ENCODE results near the gene CGN. TPM values are rescaled to one million over a fixed set of nuclear protein-coding genes. Genes with fewer than 3 reads are reported as not detected.
"Not testable (repeated sequence)": the region's sequence is repeated elsewhere in the genome, so short reads cannot be mapped to it uniquely, and the experiment has no call there.

CGN gene
- total RNA-seq, 2 donors from 2014 or later, result 2.3 TPM; not detected in 1

DNA sequence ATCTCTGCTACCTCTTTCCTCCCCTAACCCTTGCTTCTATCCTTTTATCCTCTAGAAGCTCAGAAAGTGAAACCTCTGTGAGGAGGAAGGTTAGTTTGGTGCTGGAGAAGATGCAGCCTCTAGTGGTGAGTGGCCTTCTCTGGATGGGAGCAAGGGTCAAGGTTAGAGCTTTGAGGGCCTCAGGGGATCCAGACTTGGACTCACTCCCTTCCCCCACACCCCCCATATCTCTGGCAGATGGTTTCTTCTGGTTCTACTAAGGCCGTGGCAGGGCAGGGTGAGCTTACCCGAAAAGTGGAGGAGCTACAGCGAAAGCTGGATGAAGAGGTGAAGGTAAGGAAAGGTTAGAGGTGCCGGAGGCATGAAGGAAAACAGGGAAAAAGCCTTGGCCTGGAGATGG, 9.2 kb downstream of the CGN start:
- Histone ChIP-seq H3K4me3 (no peak overlapping the region), H3K9me3 (no peaks in the 10 kb centered on the region), H3K27me3 (replicated peaks; ENCODE audit: insufficient read depth) (no peaks in the 10 kb centered on the region), H3K27ac (no peak overlapping the region), H3K4me1 (ENCODE audit: control insufficient read depth in 1 of 2, low read depth in 2 of 2) (no peaks in the 10 kb centered on the region), H3K36me3 (no peaks in the 10 kb centered on the region)
- ATAC-seq (ENCODE audit: insufficient number of reproducible peaks, low FRiP score, low read depth) (no peak), DNase-seq (ENCODE audit: low spot score) (no peak)
- TF ChIP-seq CTCF (IDR thresholded peaks at IDR 0.05), result no peak

DNA sequence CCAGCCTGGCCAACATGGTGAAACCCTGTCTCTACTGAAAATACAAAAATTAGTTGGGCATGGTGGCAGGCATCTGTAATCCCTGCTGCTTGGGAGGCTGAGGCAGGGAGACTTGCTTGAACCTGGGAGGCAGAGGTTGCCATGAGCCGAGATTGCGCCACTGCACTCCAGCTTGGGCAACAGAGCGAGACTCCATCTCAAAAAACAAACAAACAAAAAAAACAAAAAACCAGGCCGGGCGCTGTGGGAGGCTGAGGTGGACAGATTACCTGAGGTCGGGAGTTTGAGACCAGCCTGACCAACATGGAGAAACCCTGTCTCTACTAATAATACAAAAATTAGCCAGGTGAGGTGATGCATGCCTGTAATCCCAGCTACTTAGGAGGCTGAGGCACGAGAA, 11.2 kb downstream of the CGN start:
- H3K27me3 ChIP-seq (replicated peaks; ENCODE audit: insufficient read depth); H3K9me3 ChIP-seq; ATAC-seq (ENCODE audit: insufficient number of reproducible peaks, low FRiP score, low read depth); H3K4me3 ChIP-seq; DNase-seq (ENCODE audit: low spot score); H3K4me1 ChIP-seq (ENCODE audit: control insufficient read depth in 1 of 2, low read depth in 2 of 2); H3K36me3 ChIP-seq; H3K27ac ChIP-seq: not testable (repeated sequence)

DNA sequence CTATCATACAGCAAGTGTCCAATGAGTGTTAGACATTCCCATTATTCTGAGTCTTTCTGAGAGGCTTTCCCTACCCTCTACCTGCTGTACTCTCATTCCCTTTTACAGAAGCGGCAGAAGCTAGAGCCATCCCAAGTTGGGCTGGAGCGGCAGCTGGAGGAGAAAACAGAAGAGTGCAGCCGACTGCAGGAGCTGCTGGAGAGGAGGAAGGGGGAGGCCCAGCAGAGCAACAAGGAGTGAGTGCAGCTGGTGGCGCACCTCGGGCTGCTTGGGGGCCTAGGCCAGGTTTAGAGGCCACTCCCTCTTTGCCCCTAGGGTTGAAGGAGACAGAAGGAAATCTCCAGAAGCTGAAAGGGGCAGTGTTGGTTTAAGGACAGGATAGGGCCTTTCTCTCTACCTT, 12.1 kb downstream of the CGN start:
- Histone ChIP-seq H3K9me3 (no peaks in the 10 kb centered on the region), H3K27ac (no peak overlapping the region), H3K36me3 (no peaks in the 10 kb centered on the region), H3K4me1 (ENCODE audit: control insufficient read depth in 1 of 2, low read depth in 2 of 2) (no peaks in the 10 kb centered on the region), H3K4me3 (no peak overlapping the region), H3K27me3 (replicated peaks; ENCODE audit: insufficient read depth) (no peaks in the 10 kb centered on the region)
- ATAC-seq (ENCODE audit: insufficient number of reproducible peaks, low FRiP score, low read depth), result no peak
- no peak for DNase-seq (ENCODE audit: low spot score)
- TF ChIP-seq CTCF (IDR thresholded peaks at IDR 0.05), result no peak

GRCh38 chr1:151524736-151525135, 13.5 kb downstream of the CGN start:
- no peak overlapping the region for H3K4me3 ChIP-seq
- no peaks in the 10 kb centered on the region for H3K4me1 ChIP-seq (ENCODE audit: control insufficient read depth in 1 of 2, low read depth in 2 of 2)
- H3K27ac ChIP-seq, result no peak overlapping the region
- TF ChIP-seq CTCF (IDR thresholded peaks at IDR 0.05), result no peak
- no peak for ATAC-seq (ENCODE audit: insufficient number of reproducible peaks, low FRiP score, low read depth)
- no peak for DNase-seq (ENCODE audit: low spot score)
- no peaks in the 10 kb centered on the region for H3K27me3 ChIP-seq (replicated peaks; ENCODE audit: insufficient read depth)
- no peaks in the 10 kb centered on the region for H3K36me3 ChIP-seq
- H3K9me3 ChIP-seq, result no peaks in the 10 kb centered on the region

GRCh38 chr1:151526735-151527525, 15.7 kb downstream of the CGN start:
- no peak overlapping the region for H3K27ac ChIP-seq
- no peaks in the 10 kb centered on the region for H3K4me1 ChIP-seq (ENCODE audit: control insufficient read depth in 1 of 2, low read depth in 2 of 2)
- no peaks in the 10 kb centered on the region for H3K36me3 ChIP-seq
- H3K27me3 ChIP-seq (replicated peaks; ENCODE audit: insufficient read depth), result no peaks in the 10 kb centered on the region
- no peak overlapping the region for H3K4me3 ChIP-seq
- no peak for TF ChIP-seq CTCF (IDR thresholded peaks at IDR 0.05)
- DNase-seq (ENCODE audit: low spot score) (no peak), ATAC-seq (ENCODE audit: insufficient number of reproducible peaks, low FRiP score, low read depth) (no peak)
- H3K9me3 ChIP-seq, result no peaks in the 10 kb centered on the region

All from thoracic aorta (tissue), 2 donors.